Measurements from ENCODE around the gene PHPT1. TPM values are rescaled to one million over a fixed set of nuclear protein-coding genes. Genes with fewer than 3 reads are reported as not detected.
A peak's percentile ranks its signal among the peaks of the same experiment; 100 is the strongest.
"Not testable (repeated sequence)": the region's sequence is repeated elsewhere in the genome, so short reads cannot be mapped to it uniquely, and the experiment has no call there.

Gene PHPT1
- total and polyA plus RNA-seq, 2 experiments from 2014 or later = 101 to 390 TPM

- Histone ChIP-seq H3K9me2 (replicated peaks; ENCODE audit: insufficient read depth) (no peaks in the 10 kb centered on the region), H3K27ac (peak overlapping the region; percentile 99), H3K4me1 (ENCODE audit: insufficient read depth) (peaks cover 12% of the 10 kb centered on the region), H3K27me3 (no peaks in the 10 kb centered on the region), H2AFZ (peak overlapping the region; percentile 82), H4K20me1 (ENCODE audit: insufficient read depth, poor library complexity, severe bottlenecking) (peaks cover 14% of the 10 kb centered on the region), H3K4me3 (peak overlapping the region; percentile 93), H3K79me2 (peaks cover 40% of the 10 kb centered on the region), H3K4me2 (peak overlapping the region; percentile 97), H3K36me3 (replicated peaks; ENCODE audit: insufficient read depth, low read depth) (no peaks in the 10 kb centered on the region), H3K9me3 (ENCODE audit: low read depth) (peaks cover 5% of the 10 kb centered on the region)
- peak; percentile 53 for DNase-seq (ENCODE audit: low spot score)
- WGBS (ENCODE audit: low lambda C conversion rate, missing lambda C conversion rate) = no CpG with 5 or more reads among the region's 20 CpGs
- TF ChIP-seq EZH2phosphoT487 (IDR thresholded peaks at IDR 0.05; ENCODE audit: low read depth, severe bottlenecking, unreplicated experiment) (no peak), CTCF (IDR thresholded peaks at IDR 0.05; ENCODE audit: poor library complexity) (no peak), EZH2 (IDR thresholded peaks at IDR 0.05; ENCODE audit: borderline replicate concordance) (no peak)
These were observed 16.5 kb downstream of the PHPT1 start for GRCh38 chr9:136865768-136866103.

DNA sequence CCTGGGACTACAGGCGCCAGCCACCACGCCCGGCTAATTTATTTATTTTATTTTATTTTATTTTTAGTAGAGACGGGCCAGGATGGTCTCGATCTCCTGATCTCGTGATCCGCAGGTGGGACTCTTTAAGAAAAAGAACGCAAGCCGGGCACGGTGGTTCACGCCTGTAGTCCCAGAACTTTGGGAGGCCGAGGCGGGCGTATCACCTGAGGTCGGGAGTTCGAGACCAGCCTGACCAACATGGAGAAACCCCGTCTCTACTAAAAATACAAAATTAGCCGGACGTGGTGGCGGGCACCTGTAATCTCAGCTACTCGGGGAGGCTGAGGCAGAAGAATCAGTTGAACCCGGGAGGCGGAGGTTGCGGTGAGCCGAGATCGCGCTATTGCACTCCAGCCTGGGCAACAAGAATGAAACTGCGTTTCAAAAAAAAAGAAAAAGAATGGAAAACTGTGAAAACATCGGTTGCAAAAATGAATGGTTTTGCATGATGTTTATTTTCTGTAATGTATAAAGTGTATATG lies 17.8 kb downstream of the PHPT1 start:
- H2AFZ ChIP-seq = peak overlapping the region; percentile 36
- peaks cover 40% of the 10 kb centered on the region for H3K79me2 ChIP-seq
- H3K27ac ChIP-seq = peak overlapping the region; percentile 79
- not testable (repeated sequence) for H3K9me2 ChIP-seq (replicated peaks; ENCODE audit: insufficient read depth); DNase-seq (ENCODE audit: low spot score); H3K9me3 ChIP-seq (ENCODE audit: low read depth); H3K27me3 ChIP-seq; H3K36me3 ChIP-seq (replicated peaks; ENCODE audit: insufficient read depth, low read depth)
- H4K20me1 ChIP-seq (ENCODE audit: insufficient read depth, poor library complexity, severe bottlenecking) = peaks cover 14% of the 10 kb centered on the region
- H3K4me3 ChIP-seq = peak overlapping the region; percentile 58
- H3K4me2 ChIP-seq = peak overlapping the region; percentile 90
- 92% methylated on average over 29 of the region's 29 CpGs for WGBS (ENCODE audit: low lambda C conversion rate, missing lambda C conversion rate)
- peaks cover 12% of the 10 kb centered on the region for H3K4me1 ChIP-seq (ENCODE audit: insufficient read depth)

DNA sequence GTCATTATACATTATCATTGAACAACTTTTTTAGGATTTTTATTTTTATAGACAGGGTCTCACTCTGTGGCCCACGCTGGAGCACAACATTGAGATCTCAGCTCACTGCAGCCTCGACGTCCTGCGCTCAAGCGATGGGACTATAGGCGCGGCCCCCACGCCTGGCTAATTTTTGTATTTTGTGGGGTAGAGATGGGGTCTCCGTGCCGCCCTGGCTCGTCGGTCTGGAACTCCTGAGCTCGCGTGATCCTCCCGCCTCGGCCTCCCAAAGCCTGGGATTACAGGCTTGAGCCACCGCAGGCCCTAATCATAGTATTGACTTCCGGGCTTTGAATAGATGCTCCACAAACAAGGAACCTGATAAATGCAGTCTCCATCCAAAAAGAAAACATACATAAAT lies 18.3 kb downstream of the PHPT1 start:
- 99% methylated on average over 18 of the region's 18 CpGs for WGBS (ENCODE audit: low lambda C conversion rate, missing lambda C conversion rate)
- peak overlapping the region; percentile 90 for H3K4me2 ChIP-seq

DNA sequence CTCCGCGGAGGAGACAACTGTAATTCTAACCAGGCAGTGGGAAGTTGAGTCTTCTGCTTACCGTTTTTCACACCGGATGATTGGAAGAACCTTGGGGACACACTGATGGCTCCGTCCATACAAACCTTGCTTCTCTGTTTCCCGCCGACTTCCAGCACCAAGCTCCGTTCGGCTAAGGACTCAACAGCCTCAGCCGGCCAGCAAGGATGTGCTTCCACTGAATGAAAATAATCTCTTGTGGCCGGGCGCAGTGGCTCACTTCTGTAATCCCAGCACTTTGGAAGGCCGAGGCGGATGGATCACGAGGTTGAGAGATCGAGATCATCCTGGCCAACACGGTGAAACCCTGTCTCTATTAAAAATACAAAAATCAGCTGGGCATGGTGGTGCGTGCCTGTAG lies 18.7 kb downstream of the PHPT1 start:
- no peak overlapping the region for H3K27ac ChIP-seq
- DNase-seq (ENCODE audit: low spot score) = no peak
- H3K9me3 ChIP-seq (ENCODE audit: low read depth) = peaks cover 5% of the 10 kb centered on the region
- 98% methylated on average over 18 of the region's 18 CpGs for WGBS (ENCODE audit: low lambda C conversion rate, missing lambda C conversion rate)
- H3K27me3 ChIP-seq = no peaks in the 10 kb centered on the region
- H3K79me2 ChIP-seq = peaks cover 40% of the 10 kb centered on the region
- H2AFZ ChIP-seq = no peak overlapping the region
- H3K9me2 ChIP-seq (replicated peaks; ENCODE audit: insufficient read depth) = no peaks in the 10 kb centered on the region
- H3K4me1 ChIP-seq (ENCODE audit: insufficient read depth) = peaks cover 12% of the 10 kb centered on the region
- H3K4me2 ChIP-seq = no peak overlapping the region
- no peaks in the 10 kb centered on the region for H3K36me3 ChIP-seq (replicated peaks; ENCODE audit: insufficient read depth, low read depth)
- no peak for TF ChIP-seq EZH2phosphoT487 (IDR thresholded peaks at IDR 0.05; ENCODE audit: low read depth, severe bottlenecking, unreplicated experiment)
- TF ChIP-seq EZH2 (IDR thresholded peaks at IDR 0.05; ENCODE audit: borderline replicate concordance) = no peak
- no peak for TF ChIP-seq CTCF (IDR thresholded peaks at IDR 0.05; ENCODE audit: poor library complexity)
- H4K20me1 ChIP-seq (ENCODE audit: insufficient read depth, poor library complexity, severe bottlenecking) = peaks cover 14% of the 10 kb centered on the region
- no peak overlapping the region for H3K4me3 ChIP-seq

More for the DNA sequence above, 18.3 kb downstream of the PHPT1 start:
- Histone ChIP-seq H3K27ac (no peak overlapping the region), H3K4me1 (ENCODE audit: insufficient read depth) (peaks cover 12% of the 10 kb centered on the region), H3K9me2 (replicated peaks; ENCODE audit: insufficient read depth) (no peaks in the 10 kb centered on the region), H3K9me3 (ENCODE audit: low read depth) (peaks cover 5% of the 10 kb centered on the region), H3K36me3 (replicated peaks; ENCODE audit: insufficient read depth, low read depth) (no peaks in the 10 kb centered on the region), H3K79me2 (peaks cover 40% of the 10 kb centered on the region), H4K20me1 (ENCODE audit: insufficient read depth, poor library complexity, severe bottlenecking) (peaks cover 14% of the 10 kb centered on the region), H3K27me3 (no peaks in the 10 kb centered on the region), H3K4me3 (no peak overlapping the region), H2AFZ (no peak overlapping the region)
- TF ChIP-seq EZH2phosphoT487 (IDR thresholded peaks at IDR 0.05; ENCODE audit: low read depth, severe bottlenecking, unreplicated experiment) (no peak), CTCF (IDR thresholded peaks at IDR 0.05; ENCODE audit: poor library complexity) (no peak), EZH2 (IDR thresholded peaks at IDR 0.05; ENCODE audit: borderline replicate concordance) (no peak)
- DNase-seq (ENCODE audit: low spot score) = no peak

Data from hepatocyte (in vitro differentiated cells).